Fibroblast of the aortic adventitia (primary cell): ENCODE measurements around the gene CDH11. TPM values are rescaled to one million over a fixed set of nuclear protein-coding genes. Genes with fewer than 3 reads are reported as not detected.

ENCODE experiments used
- DNase-seq: peaks from one replicate; pipeline ENCODE4 v3.0.0-alpha.2; 2010; ENCODE audit warnings: low read depth
- H3K4me3 ChIP-seq: 2 replicates; pipeline ENCODE4 v1.5.1; 2011; ENCODE audit warnings: low read depth, mild to moderate bottlenecking, control low read depth, low read length, moderate library complexity
- CTCF ChIP-seq: IDR thresholded peaks from 2 replicates; pipeline ENCODE4 v1.5.1; 2011; ENCODE audit warnings: mild to moderate bottlenecking, low read length, control low read depth, inconsistent platforms; ENCODE audit not compliant: insufficient read depth
- total RNA-seq: library from RNA; depleted of rRNA; stranded (reverse); fragments of >200 nt; gene quantifications from 2 replicates; pipeline ENCODE4 v1.2.3, GENCODE V29; 2012; ENCODE audit warnings: low replicate concordance

The CDH11 gene
- total RNA-seq, 1 donor: 397 TPM

DNA sequence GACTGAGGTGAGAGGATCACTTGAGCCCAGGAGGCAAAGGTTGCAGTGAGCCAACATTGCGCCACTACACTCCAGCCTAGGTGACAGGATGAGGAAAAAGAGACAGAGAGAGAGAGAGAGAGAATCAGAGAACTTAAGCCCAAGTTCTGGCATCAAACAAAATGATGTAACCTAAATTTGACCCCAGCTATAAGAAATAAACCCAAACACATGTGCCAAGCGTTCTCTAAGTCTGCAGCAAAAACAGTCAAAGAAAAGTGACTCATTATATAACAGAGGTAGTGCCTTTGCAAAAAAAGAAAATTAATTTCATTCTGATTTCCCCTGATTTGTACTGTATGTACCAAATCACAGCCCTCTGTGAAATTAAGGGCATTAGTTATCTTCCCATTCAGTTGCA lies 89.5 kb downstream of the CDH11 start:
- TF ChIP-seq CTCF: no peak
- peak; percentile 25 for DNase-seq
- H3K4me3 ChIP-seq: no peak overlapping the region

- peak; percentile 79 for DNase-seq
- H3K4me3 ChIP-seq: no peak overlapping the region
- no peak for TF ChIP-seq CTCF
Observed at GRCh38 chr16:65024767-65025178, 97.1 kb downstream of the CDH11 start.

- no peak for TF ChIP-seq CTCF
- H3K4me3 ChIP-seq: no peak overlapping the region
- DNase-seq: no peak
Observed at GRCh38 chr16:65023802-65024201, 98.1 kb downstream of the CDH11 start.

- DNase-seq: no peak
- no peak for TF ChIP-seq CTCF
- no peak overlapping the region for H3K4me3 ChIP-seq
Observed at GRCh38 chr16:65021852-65022595, 99.8 kb downstream of the CDH11 start.

DNA sequence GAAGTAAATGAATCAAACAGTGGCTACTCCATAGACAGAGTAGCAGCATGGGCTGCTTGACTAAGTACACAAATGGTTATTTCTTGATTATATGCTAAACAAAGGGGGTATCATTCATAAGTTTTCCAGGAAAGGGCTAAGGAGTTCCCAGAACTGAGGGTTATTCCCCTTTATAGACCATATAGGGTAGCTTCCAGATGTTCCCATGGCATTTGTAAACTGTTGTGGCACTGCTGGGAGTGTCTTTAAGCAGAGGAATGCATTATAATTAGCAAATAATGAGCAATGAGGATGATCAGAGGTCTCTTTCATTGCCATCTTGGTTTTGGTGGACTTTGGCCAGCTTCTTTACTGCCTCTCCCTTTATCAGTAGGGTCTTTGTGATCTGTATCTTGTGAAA lies 105.1 kb downstream of the CDH11 start:
- no peak overlapping the region for H3K4me3 ChIP-seq
- no peak for DNase-seq
- no peak for TF ChIP-seq CTCF

DNA sequence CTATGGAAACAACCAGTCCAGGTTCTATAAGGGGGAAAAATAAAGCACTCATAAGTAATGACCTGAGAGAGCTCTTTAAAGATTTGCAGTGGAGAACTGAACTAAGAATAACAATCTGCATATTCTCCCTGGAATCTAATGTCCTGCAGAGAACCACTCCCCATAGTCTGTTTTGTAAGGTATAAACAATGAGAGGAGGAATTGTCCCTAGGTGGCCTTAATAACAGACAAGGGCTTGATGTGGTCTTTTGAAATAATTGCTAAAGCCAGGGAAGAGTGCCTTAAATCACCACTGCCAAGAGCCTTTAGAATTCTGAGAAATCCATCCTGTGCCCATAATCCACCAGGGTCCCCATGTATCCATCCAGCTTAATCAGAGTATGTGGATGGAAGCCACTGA lies 106.3 kb downstream of the CDH11 start:
- H3K4me3 ChIP-seq: no peak overlapping the region
- no peak for DNase-seq
- no peak for TF ChIP-seq CTCF

GRCh38 chr16:65012357-65012756 lies 109.5 kb downstream of the CDH11 start:
- no peak overlapping the region for H3K4me3 ChIP-seq
- DNase-seq: peak; percentile 44
- TF ChIP-seq CTCF: no peak
